Parathyroid adenoma (tissue), 2 donors: ENCODE measurements around the gene IKZF1.

Experiments used
- H2AFZ ChIP-seq: fragments of 300-600 bp; sonication (generic); one replicate; pipeline ENCODE4 v1.7.0; 2017; ENCODE audit warnings: antibody characterized with exemption, mild to moderate bottlenecking
- H3K27ac ChIP-seq: fragments of 300-600 bp; sonication (generic); one replicate; pipeline ENCODE4 v1.7.0; 2017
- H3K27me3 ChIP-seq: fragments of 300-600 bp; sonication (generic); one replicate; pipeline ENCODE4 v1.7.0; 2017; ENCODE audit warnings: low read length; ENCODE audit not compliant: control insufficient read depth, insufficient read depth
- H3K36me3 ChIP-seq: fragments of 300-600 bp; sonication (generic); one replicate; pipeline ENCODE4 v1.7.0; 2017; ENCODE audit warnings: low read length; ENCODE audit not compliant: control insufficient read depth, insufficient read depth
- H3K4me1 ChIP-seq: fragments of 300-600 bp; sonication (generic); one replicate; pipeline ENCODE4 v1.7.0; 2017; ENCODE audit warnings: control low read depth
- H3K4me2 ChIP-seq: fragments of 300-600 bp; sonication (generic); one replicate; pipeline ENCODE4 v1.7.0; 2017; ENCODE audit warnings: low read length
- H3K4me3 ChIP-seq: fragments of 300-600 bp; sonication (generic); one replicate; pipeline ENCODE4 v1.7.0; 2017; ENCODE audit warnings: low read depth, low read length
- H3K79me2 ChIP-seq: fragments of 300-600 bp; sonication (generic); one replicate; pipeline ENCODE4 v1.7.0; 2017; ENCODE audit warnings: control low read depth
- H3K9ac ChIP-seq: fragments of 300-600 bp; sonication (generic); one replicate; pipeline ENCODE4 v1.7.0; 2017; ENCODE audit warnings: mild to moderate bottlenecking
- H3K9me3 ChIP-seq: fragments of 300-600 bp; sonication (generic); one replicate; pipeline ENCODE4 v1.7.0; 2017; ENCODE audit warnings: low read length; ENCODE audit not compliant: control insufficient read depth
- CTCF ChIP-seq: fragments of 300-600 bp; sonication (generic); IDR thresholded peaks from one replicate; pipeline ENCODE4 v1.7.0; 2017; ENCODE audit warnings: antibody characterized with exemption, mild to moderate bottlenecking
- donor health status: primary hyperparathyroidism.

The IKZF1 gene

DNA sequence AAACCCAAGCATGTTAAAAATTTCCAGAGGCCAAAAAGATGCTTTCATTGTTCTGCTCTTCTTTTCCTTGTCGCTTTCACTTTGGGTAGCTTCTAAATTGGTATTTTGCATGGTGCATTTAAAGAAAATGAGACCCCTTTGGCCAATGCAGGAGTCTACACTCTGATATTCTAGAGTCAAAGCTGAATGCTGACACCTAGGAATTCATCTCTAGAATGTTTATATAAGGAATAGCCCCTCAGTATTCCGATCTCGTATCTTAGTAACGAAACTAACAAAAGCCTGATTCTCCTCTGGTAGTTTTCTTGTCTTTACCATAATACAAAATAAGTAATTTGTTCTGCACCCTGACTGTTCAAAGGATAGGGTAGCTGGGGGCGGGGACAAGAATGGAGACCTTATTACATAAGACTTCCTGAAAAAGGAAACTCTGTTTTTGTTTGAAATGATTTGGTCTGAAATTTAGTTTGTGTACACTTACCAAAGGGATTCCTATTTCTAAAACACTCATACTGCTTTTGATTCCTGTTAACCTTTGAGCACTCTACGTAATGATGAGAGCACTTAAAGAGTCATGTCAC is 17.1 kb downstream of the IKZF1 start:
- Histone ChIP-seq H3K27me3 (no peaks in the 10 kb centered on the region), H3K27ac (no peak overlapping the region), H3K4me2 (no peak overlapping the region), H3K4me3 (no peak overlapping the region), H3K36me3 (no peaks in the 10 kb centered on the region), H3K9ac (no peak overlapping the region), H3K79me2 (no peaks in the 10 kb centered on the region), H2AFZ (no peak overlapping the region), H3K9me3 (no peaks in the 10 kb centered on the region), H3K4me1 (no peaks in the 10 kb centered on the region)
- TF ChIP-seq CTCF: no peak

- H3K4me2 ChIP-seq: no peak overlapping the region
- H3K27ac ChIP-seq: no peak overlapping the region
- no peaks in the 10 kb centered on the region for H3K9me3 ChIP-seq
- H2AFZ ChIP-seq: no peak overlapping the region
- no peak for TF ChIP-seq CTCF
- H3K4me1 ChIP-seq: no peaks in the 10 kb centered on the region
- no peak overlapping the region for H3K4me3 ChIP-seq
- H3K9ac ChIP-seq: no peak overlapping the region
- no peaks in the 10 kb centered on the region for H3K27me3 ChIP-seq
- H3K79me2 ChIP-seq: no peaks in the 10 kb centered on the region
- no peaks in the 10 kb centered on the region for H3K36me3 ChIP-seq
Observed at GRCh38 chr7:50324113-50324512, 19.6 kb downstream of the IKZF1 start.

GRCh38 chr7:50327443-50327842 is 22.9 kb downstream of the IKZF1 start:
- Histone ChIP-seq H3K27ac (no peak overlapping the region), H3K4me1 (no peaks in the 10 kb centered on the region), H2AFZ (no peak overlapping the region), H3K36me3 (no peaks in the 10 kb centered on the region), H3K79me2 (no peaks in the 10 kb centered on the region), H3K9ac (no peak overlapping the region), H3K4me2 (no peak overlapping the region), H3K27me3 (no peaks in the 10 kb centered on the region), H3K4me3 (no peak overlapping the region), H3K9me3 (no peaks in the 10 kb centered on the region)
- no peak for TF ChIP-seq CTCF

- H2AFZ ChIP-seq: no peak overlapping the region
- H3K9ac ChIP-seq: no peak overlapping the region
- H3K36me3 ChIP-seq: no peaks in the 10 kb centered on the region
- no peaks in the 10 kb centered on the region for H3K9me3 ChIP-seq
- H3K4me3 ChIP-seq: no peak overlapping the region
- H3K27me3 ChIP-seq: no peaks in the 10 kb centered on the region
- no peak overlapping the region for H3K27ac ChIP-seq
- H3K4me2 ChIP-seq: no peak overlapping the region
- peaks cover 5% of the 10 kb centered on the region for H3K4me1 ChIP-seq
- no peak for TF ChIP-seq CTCF
- H3K79me2 ChIP-seq: no peaks in the 10 kb centered on the region
Observed at GRCh38 chr7:50329775-50330174, 25.3 kb downstream of the IKZF1 start.

GRCh38 chr7:50330254-50330653 is 25.7 kb downstream of the IKZF1 start:
- Histone ChIP-seq H3K4me2 (no peak overlapping the region), H2AFZ (no peak overlapping the region), H3K79me2 (no peaks in the 10 kb centered on the region), H3K4me3 (no peak overlapping the region), H3K9me3 (no peaks in the 10 kb centered on the region), H3K27ac (no peak overlapping the region), H3K4me1 (peaks cover 5% of the 10 kb centered on the region), H3K36me3 (no peaks in the 10 kb centered on the region), H3K9ac (no peak overlapping the region), H3K27me3 (no peaks in the 10 kb centered on the region)
- no peak for TF ChIP-seq CTCF
